ENCODE measurements around the gene MPRIP.

Gene MPRIP

DNA sequence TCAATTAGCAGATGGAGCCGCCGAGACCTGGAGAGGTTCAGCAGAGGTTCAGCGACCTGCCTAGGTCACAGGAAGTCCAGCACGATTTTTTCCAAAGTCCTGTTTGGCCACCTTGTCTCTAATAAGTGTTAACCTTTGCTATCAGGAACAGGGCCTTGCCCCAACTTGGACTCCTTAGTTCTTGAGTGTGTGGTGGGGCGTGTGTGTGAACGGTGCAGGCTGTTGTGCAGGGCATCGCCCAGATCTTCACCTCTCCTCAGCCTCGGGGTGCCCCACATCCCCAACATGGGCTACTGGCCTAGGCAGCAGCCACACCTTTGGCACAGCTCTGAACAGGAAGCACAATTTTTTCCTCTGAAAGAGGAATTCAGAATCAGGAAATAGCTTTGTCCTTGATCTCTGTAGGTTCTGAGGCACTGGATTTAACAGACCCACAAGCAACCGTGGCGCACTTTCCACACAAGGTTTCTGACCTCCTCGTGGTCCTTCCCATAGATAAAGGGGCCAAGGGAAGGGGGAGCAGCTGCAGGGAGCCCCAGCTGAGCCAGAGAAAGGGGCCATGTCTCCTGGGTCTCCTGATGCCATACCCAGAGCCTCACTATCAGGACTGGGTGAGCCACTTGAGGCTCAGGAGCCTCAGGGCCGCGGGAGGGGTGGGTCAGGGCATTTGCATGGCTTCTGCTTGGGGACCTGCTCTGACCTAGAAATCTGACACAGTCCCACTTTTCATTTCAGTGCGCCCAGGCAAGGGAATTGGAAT is 10.4 kb downstream of the MPRIP start:
- DNase-seq, result no peak

DNA sequence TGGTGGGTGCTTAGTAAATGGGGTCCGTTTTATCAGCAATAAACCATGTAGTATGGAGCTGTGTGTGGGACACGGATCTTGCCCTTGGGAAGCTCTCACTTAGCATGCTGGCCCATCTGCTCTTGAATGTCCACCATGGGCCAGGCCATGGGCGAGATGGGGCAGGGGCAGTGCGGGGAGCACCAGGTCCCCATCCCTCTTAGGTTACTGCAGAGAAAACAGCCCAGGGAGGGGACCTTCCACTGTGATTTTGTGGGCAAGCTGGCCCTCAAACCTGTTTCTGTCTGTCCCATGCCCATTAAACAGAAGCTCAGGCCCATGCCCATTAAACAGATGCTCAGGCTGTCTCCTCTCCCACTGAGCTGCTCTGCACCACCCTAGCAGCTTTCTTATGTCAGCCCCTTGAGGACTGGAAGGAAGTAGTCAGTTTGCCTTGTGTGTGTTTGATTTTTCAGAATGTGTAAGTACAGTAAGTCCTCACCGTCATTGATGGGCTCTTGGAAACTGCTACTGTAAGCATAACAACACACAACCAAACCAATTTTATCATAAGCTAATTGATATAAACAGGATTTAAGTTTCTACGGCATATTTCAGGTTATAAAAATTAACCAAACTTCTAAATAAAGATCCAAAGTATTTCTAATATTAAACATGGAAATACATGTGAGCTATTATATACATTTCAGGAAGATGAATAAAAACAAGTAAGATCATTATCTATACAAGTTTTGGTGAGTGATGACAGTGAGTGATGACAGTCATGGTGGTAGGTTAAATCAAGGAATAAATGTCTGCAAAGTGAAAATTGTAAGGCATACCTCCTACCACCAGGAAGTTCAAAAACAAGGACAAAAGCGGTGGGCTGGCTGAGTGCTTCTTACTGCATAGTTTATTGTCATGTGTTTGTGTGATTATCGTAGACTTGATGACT is 11.5 kb downstream of the MPRIP start:
- DNase-seq, result no peak

DNA sequence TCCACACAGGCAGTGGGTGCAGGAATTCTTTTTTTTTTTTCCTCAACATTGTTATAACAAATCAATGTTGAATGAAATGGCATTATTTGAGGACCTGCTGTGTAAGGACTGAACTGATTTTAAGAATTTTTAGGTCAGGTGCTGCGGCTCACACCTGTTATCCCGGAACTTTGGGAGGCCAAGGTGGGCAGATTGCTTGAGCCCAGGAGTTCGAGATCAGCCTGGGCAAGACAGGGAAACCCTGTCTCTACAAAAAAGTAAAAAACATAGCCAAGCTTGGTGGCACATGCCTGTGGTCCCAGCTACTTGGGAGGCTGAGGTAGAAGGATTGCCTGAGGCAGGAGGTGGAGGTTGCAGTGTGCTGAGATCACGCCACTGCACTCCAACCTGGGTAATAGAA is 12.4 kb downstream of the MPRIP start:
- DNase-seq, result no peak

DNA sequence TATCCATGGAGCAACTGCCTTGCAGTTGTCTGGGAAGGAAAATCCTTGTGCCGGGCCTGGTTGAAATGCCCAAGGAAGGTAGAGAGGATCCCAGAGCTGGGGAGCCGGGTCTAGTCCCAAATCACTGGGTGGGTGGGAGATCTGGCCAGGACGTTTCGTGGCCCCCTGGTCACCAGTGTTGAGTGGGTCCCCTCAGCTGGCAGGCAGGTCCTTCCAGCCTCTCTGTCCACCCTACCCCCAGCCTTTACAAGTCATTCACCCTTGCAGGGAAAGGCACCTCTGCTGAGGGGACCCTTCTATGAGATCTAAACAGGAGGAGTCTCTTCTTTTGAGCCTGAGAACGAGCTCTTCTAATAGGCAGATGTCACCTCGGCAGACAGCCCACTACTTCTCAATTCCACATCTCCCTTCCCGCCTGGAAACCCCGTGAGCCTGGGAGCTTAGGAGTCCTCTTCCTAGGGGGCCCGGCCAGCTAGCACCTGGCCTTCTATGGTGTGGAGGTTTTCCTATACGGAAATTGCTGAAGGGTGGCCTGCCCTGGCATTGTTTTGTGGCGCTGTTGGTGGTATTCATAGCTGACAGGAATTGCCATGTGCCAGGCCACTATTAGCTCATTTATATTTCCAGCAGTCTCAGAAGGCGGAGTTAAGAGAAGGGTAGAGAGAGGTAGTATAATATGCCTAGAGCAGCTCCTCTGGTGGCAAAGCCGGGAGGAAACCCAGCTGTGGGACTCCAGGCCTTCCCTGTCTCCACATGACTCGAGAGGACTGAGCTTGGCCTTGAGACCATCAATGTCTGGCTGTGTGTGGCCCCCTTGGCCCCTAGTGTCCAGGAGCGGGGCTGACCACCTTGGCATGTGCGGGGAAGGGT is 13.3 kb downstream of the MPRIP start:
- peak; percentile 32 for DNase-seq

DNA sequence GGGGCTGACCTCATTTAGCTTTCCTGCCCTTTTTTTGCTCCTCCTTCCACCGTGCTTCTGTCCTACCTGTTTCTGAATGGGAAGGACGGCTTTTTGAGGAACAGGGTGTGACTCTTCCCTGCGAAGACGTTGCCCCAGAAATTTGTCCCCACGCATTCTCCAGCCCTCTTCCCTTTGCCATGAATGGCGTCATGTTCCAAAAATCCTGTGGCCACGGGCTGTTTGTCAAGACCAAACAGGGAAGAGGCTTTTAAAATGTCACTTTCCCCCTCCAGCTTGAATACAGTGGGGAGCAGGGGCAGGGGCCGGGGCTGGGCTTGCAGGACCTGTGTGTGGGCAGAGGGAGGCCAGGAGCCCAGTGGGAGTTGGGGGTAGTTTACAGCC is 13.9 kb downstream of the MPRIP start:
- DNase-seq, result no peak

DNA sequence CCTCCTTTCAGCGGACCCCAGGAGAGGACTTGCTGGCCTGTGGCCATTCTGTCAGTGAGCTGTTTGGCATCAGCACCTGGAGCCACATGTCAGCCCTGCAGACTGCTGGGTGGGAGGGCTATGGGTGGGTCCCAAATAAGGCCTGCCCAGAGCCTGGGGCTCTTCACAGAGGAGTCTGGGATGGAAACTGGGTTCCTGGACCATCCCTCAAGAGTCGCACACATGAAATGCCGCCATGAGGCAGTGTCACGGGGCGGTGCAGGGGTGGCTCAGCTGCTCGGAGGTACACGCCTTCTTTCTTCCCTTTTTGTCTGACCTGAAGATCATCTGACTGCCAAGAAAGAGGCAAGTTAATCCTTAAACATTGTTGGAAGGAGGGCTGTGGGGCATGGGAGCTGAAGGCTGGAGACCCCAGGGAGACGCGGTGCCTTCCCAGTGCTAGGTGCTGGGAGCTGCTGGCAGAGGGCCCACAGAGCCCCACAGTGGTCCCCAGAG is 14.8 kb downstream of the MPRIP start:
- no peak for DNase-seq

DNA sequence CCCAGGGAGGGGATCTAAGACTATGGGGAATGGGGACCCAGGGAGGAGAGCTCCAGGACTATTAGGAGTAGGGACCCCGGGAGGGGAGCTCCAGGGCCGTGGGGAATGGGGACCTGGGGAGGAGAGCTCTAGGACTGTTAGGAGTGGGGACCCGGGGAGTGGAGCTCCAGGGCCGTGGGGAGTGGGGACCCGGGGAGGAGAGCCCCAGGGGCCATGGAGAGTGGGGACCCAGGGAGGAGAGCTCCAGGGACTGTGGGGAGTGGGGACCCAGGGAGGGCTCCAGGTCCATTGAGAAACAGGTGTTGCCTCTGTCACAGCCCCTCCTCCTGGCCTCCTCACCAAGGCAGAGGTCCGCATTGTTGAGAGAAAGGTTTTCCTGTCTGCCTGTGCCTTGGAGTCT is 16.0 kb downstream of the MPRIP start:
- DNase-seq, result no peak

DNA sequence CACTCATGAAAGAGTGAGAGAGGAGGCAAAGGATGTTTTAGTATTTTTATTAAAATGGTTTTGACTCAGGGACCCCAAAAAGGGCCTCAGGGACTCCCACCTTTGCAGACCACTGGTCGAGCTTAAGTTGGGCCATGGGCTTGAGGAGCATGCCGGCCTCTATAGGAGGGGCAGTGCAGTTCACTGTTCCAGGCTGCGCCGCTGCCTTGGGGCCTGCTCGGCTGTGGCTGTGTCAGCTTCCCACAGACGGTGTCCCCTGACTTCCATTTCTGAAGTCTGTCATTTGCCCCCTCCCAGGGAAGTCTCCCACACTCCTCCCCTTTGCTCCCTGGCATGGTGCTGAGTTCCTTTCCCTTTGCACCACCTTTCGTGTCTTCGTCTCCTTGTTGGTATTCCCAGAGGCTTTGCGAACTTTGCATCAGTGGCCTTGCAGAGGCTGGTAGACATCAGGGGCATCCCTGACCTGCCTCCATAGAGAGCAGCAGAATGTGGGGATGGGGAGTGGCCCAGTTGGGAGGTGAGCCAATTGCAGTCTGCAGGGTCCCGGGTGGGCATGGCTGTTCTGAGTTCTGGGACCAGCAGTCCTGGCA is 17.1 kb downstream of the MPRIP start:
- DNase-seq, result no peak

DNA sequence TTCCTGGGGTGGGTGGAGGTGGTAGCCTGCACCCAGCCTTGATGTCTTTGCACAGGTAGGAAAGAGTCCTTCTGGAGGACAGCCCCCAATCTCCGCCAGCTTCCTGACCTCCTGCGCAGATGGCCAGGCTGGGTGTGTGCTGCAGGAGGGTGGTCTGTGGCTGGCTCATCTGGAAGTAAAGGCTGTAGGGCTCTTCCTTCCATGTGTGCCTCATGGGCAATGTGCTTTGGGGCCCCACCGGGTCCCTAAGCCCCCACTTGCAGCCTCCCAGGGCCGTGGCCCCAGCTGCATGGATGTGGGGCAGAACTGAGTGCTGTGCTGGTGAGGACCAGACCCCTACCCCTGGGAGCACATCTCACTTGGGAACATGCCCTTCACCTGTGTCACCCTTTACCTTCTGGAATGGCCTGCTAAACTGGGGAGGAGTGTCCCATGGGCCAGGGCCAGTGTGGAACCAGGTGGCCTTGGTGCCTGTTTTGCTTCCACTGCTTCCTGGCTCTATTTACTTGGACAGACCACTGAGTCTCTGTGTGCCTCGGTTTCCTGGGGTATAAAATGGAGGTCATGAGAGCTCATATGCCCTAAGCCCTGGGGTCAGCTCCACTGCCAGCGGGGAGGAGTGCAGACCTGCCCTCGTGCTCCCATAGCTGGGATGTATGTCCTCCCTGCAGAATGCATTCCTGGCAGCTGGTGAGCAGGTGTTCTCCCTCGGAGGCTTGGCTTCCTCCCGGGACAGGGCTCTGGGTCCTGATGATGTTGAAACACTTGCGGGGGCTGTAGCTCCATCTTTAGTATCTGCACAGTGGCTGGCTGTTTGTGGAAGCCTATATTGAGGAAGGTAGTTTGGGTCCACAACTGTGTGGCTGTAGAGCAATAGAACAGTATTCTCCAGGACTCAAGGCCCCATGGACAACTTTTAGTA is 18.0 kb downstream of the MPRIP start:
- DNase-seq, result no peak

DNA sequence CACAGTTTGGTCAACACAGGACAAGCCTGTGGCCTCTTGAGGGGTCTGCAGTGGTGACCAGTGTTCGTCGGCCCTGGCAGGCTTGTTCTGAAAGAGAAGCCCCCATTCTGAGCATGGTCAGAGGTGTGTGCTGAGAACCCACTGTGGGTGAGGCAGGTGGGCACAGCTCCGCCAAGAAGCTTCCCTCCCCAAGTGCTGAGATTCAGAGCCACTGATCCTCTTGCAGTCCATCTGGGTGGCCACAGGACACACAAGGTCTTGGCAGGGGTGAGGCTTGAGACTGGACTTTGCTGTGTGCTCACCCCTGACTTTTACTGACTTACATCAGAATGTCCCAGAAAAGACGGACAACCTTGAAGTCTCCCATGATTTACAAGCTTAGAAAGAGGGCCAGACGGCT is 18.7 kb downstream of the MPRIP start:
- DNase-seq, result no peak

DNA sequence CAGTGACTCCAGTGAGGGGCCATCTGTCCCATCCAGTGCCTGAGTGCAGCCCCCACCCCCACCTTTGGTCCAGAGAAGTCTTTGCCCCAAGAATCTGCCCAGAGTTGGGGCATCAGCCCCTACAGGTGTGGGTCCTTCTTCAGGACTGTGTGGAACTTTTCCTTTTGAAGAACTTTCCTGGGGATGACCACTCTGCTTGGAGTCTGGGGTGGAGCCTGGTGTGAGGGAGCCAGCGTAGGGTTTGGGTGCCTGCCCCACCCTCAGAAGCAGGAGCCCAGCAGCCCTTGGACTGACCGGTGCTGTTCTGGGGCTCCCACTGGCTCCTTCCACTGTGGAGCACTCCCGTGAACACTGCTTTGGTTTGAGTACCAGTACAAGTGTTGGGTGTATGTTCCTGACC is 19.3 kb downstream of the MPRIP start:
- DNase-seq, result no peak

DNA sequence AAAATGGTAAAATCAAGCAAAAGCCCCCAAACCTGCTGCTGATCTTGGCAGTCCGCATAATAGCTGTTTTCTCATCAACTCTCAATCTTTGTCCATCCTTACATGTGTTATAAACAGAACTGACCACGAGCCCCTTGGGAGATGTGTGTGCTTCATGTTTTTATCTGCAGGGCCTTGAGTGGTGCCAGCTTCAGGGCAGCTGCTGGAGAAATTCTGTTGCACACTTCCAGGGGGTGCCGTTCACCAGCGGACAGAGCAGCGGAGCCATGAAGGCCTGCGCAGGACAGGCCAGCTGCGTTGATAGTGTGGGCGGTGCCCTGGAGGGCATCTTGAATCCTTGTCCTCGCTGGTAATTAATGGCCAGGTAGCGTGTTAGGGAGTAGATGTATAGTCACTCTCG is 20.1 kb downstream of the MPRIP start:
- DNase-seq, result no peak

DNA sequence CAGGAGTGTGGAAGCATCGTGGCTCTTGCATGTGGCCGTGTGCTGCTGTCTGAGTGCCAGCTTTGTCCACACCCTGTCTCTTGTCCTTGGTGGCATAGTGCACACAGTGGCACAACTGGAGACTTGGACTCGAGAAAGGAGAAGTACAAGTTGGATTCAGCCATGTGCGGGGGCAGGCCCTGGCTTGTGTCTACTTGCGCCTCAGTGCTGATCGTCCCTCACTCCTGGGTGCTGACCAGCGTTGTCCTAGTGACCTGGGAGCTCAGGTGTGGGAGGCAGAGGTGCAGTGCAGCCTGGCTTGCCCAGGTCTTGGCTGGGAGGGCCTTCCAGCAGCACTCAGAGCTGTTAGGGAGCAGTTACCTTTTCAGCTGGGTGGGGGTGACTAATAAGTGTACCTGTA is 20.6 kb downstream of the MPRIP start:
- no peak for DNase-seq

DNA sequence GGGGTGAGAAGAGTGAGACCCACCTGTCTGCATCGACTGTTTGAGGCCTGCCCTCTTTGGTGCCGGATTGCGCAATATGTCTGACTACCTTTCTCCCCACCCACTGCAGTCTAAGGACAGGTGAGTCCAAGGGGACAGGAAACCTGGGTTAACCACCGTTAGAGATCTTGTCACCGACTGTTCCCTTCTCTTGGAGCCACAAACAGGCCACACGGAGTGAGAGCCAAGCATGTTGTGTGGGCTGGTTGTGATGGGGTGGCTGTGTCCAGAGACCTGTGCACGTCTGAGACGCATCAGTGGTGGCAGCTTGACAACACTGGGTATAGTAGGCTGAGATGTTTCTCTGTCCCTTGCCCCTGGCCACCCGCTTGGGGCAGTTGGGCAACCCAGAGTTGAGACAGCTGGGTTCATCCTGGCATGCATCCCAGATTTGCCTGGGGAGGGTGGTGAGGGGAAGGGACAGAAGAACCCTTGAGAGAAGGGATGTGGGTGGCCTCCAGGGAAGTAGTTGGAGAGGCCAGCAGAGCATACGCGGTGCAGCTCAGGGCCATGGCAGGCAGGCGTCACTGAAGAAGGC is 21.4 kb downstream of the MPRIP start:
- DNase-seq, result no peak

DNA sequence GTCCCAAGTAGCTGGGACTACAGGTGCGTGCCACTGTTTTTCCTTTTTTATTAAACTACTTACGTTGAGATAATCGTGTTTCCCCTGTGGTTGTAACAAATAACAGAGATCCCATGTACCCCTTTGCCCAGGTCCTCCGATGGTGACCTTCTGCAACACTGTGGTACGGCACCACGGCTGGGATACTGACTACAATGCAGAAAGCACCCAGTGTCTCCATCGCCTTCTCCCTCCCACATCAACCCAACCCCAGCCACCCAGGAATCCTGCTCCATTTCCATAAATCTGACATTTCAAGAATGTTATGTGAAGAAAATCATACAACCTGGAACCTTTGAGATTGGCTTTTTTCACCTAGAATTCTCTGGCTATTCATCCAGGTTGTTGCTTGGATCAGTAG is 22.1 kb downstream of the MPRIP start:
- DNase-seq, result no peak

DNA sequence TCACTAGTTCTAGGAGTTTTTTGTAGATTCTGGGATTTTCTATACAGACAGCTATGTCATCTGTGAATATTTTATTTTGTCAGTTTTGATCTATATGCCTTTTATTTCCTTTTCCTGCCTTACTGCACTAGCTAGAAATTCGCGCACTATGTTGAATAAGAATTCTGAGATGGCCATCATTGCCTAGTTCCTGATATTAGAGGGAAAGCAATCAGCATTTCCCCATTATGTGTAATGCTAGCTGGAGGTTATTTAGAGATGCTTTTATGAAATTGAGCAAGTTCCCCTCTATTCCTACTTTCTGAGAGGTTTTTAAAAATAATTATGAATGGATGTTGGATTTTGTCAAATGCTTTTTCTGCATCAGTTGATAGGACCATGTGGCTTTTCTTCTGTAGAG is 23.8 kb downstream of the MPRIP start:
- no peak for DNase-seq

DNA sequence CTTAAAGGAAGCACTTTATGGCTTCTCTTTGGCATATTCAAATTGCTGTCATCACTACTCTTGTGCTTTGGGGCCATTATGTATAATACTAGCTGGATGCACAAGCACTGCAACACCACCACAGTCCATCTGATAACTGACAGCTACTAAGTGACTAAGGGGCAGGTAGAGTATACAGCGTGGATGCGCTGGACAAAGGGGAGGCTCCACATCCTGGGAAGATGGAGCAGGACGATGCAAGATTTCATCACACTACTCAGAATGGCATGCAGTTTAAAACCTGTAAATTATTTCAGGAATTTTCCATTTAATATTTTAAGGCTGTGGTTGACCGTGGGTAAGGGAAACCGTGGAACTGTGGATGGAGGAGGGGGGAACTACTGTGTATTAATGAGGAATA is 25.0 kb downstream of the MPRIP start:
- no peak for DNase-seq

DNA sequence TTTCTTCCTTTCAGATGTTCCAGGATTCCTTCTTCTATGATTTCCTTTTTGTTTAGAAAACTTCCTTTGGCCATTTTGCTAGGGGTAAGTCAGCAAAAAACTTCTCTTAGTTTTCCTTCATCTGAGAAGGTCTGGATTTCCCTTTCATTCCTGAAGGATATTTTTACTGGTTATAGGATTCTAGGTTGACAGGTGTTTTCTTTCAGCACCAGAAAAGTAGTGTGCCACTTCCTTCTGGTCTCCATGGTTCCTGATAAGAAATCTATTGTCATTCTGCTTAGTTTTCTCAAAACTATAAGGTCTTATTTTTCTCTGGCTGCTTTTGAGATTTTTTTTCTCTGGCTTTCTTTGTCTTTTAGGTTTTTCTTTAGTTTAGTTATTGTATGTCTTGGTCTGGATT is 27.6 kb downstream of the MPRIP start:
- no peak for DNase-seq

DNA sequence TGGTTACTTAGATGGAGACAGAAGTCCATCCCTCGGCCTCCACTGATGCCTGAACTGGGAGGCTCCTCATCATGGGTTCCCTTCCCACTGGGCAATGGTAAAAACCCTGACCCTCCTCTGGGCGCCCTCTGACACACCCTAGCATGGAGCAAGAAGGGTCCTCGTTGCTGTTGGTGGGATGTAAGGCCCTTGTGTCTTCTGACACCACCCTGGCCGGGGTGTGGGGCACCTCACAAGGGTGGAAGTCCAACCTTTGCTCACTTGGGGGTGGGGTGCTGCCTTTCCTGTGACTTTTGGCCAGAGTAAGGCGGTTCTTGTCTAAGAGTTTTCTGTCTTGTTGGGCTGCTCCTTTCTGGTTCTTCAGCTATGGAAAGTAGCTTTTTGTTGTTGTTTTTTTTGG is 28.7 kb downstream of the MPRIP start:
- DNase-seq, result no peak

DNA sequence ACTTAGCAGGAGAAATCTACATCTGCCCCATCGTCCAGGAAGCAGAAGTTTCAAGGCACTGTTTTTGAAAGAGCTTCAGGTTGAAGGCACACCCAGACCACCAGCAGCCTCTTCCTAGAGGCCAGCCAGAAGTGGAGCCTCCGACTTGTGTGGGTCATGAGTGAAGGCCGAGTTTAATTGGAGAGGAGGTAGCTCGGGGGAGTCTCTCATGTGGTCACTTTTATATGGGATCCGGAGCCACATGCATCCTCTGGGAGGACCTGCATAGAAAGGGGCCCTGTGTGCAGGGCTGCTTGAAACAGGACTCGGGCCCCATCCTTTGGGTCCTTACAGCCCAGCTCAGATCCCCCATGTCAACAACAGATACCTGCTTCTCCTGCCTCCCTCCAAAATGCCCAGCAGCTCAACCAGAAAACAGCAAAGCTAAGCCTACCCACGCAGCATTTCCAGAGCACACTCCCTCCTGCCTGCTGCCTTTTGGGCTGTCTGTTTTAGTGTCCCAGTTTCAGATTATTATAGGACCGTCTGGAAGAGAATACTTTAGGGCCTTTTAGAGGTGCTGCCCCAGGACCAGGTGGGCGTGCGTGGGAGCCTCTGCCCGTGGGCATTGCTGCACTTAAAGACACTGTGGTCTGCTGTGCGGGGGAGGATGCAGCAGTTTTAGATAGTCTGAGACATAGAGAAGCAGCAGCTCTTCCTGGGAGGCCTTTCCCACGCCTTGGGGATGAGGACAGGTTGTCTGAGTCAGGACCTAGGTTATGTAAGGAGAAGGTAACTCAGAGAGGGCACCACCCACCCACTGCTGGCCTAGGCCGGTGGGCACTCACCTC is 29.5 kb downstream of the MPRIP start:
- DNase-seq, result no peak
